Measurements from ENCODE around the gene CTXN3.

The CTXN3 gene

GRCh38 chr5:127649018-127649439, at the start of gene CTXN3:
Gene CTXN3 (plus strand): TSS chr5:127649082. CDS start chr5:127657522, 8,440 bp downstream.
- DNase-seq: no peak

- no peak for DNase-seq
Observed at GRCh38 chr5:127599320-127599719, 49.6 kb upstream of the CTXN3 start.

GRCh38 chr5:127599847-127600246, 49.0 kb upstream of the CTXN3 start:
- no peak for DNase-seq

- DNase-seq: no peak
Observed at GRCh38 chr5:127601111-127601510, 47.8 kb upstream of the CTXN3 start.

GRCh38 chr5:127601601-127602000, 47.3 kb upstream of the CTXN3 start:
- DNase-seq: no peak

- no peak for DNase-seq
Observed at GRCh38 chr5:127602481-127602880, 46.4 kb upstream of the CTXN3 start.

GRCh38 chr5:127602896-127603844, 45.7 kb upstream of the CTXN3 start:
- no peak for DNase-seq

- DNase-seq: no peak
Observed at GRCh38 chr5:127608077-127608660, 40.7 kb upstream of the CTXN3 start.

- no peak for DNase-seq
Observed at GRCh38 chr5:127609011-127609410, 39.9 kb upstream of the CTXN3 start.

GRCh38 chr5:127609957-127610356, 38.9 kb upstream of the CTXN3 start:
- DNase-seq: no peak

- no peak for DNase-seq
Observed at GRCh38 chr5:127612441-127613141, 36.3 kb upstream of the CTXN3 start.

GRCh38 chr5:127615916-127616315, 33.0 kb upstream of the CTXN3 start:
- no peak for DNase-seq

- no peak for DNase-seq
Observed at GRCh38 chr5:127619908-127620479, 28.9 kb upstream of the CTXN3 start.

- no peak for DNase-seq
Observed at GRCh38 chr5:127621601-127622325, 27.1 kb upstream of the CTXN3 start.

- no peak for DNase-seq
Observed at GRCh38 chr5:127634007-127634406, 14.9 kb upstream of the CTXN3 start.

- DNase-seq: no peak
Observed at GRCh38 chr5:127639828-127640227, 9.1 kb upstream of the CTXN3 start.

GRCh38 chr5:127642949-127643348, 5.9 kb upstream of the CTXN3 start:
- no peak for DNase-seq

- DNase-seq: no peak
Observed at GRCh38 chr5:127643607-127644006, 5.3 kb upstream of the CTXN3 start.

GRCh38 chr5:127645300-127645726, 3.6 kb upstream of the CTXN3 start:
- DNase-seq: no peak

- no peak for DNase-seq
Observed at GRCh38 chr5:127647361-127647958, 1.4 kb upstream of the CTXN3 start.

GRCh38 chr5:127650022-127650421, 1.1 kb downstream of the CTXN3 start:
- DNase-seq: no peak

- DNase-seq: no peak
Observed at GRCh38 chr5:127650649-127651048, 1.8 kb downstream of the CTXN3 start.

Data from C1 segment of cervical spinal cord (tissue), 14 donors.